Activated T-helper 1 cell treated with anti-CD3 and anti-CD28 coated beads, Interleukin-2, amount 50 U/mL, for 16 hours (primary cell): Measurements from ENCODE around the gene PPP1R2.

Experiments
- DNase-seq, 2 donors: peaks; one replicate each; pipeline ENCODE4 v3.0.0-alpha.2; 2020; ENCODE audit warnings: low read depth in 1 of 2, low spot score in 1 of 2

Gene PPP1R2

DNA sequence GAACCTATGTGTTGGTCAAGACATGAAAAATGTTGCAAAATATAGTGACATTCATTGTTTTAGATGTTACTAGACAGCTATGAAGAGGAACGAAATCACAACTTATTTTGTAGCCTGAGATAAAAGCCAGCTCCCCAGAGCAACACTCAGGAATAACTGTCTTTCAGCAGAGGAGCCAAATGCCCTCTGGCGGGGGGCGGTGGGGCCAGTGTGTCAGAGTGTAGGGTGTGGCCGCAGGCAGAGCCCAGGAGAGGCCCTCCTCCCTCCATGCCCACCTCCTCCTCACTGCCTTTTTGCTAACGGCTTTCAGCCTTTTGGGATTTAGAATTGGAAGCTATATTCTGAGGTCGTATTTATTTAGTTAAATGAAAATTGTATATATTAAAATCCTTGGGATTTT lies 23.7 kb upstream of the PPP1R2 start:
- DNase-seq, result no peak

DNA sequence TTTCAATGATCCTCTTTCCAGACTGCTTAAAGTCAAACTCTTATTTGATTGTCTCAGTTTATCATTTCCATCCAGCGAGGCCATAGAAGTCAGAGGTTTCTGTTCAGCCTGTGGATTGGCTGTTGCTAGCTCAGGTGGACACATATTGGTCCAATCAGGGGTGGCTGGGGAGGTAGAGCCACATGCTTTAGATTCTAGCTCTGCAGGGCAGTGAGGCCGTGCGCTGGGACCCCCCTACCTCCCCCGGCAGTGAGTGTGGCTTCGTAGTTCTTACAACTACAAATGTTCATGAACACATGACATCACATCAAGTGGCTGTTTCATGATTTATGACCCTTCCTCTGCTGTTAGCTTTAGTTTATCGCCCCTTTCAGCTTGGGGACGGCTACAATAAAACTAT lies 22.6 kb upstream of the PPP1R2 start:
- no peak for DNase-seq

DNA sequence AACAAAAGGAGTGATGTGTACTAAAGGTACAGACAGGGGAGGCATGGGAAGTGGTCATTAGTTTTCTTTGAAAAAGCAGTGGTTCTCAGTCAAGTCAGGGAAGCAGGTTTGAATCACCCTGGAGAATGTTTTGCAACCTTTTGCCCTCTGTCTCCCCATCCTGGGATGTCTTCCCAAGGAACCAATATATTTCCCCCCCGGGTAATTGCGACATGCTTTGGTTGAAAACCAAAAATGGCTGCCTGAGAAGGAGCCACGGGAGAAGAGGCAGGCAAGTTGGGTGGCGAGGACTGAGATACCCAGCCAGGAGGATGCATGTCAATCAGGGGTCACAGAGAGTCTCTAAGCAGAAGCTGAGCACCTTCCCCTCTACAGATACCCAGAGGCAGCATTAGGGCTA lies 20.2 kb upstream of the PPP1R2 start:
- no peak for DNase-seq

DNA sequence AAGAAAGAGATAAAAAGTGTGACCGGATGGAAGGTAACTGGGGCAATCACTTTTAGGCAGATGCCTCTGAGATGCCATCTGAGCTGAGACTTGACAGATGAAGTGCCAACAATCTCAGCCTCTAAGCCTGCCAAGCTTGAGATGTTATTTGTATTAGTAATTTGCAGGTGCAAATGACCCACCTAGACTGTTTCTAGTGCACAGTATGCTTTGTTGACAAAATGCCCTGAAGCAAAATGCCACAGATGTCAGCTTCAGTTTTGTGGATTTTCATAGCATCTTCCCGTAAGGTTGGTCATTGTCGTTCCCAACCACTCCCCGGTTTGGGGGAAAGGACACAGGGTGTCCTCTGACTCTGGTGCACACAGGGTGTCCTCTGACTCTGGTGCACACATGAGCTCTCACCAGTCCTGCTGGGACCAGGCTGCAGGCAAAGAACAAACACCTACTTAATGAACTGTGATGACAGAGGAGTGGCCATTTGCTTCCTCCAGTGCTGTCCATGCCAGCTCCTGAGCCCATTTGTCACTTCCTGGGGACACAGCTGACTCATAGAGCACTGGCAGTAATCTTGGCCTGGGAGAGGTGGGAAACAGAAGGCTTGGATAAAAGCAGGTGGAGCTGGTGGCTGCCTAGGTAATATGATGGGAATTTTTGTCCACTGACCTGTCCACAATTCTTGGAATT lies 16.7 kb upstream of the PPP1R2 start:
- DNase-seq, result no peak

DNA sequence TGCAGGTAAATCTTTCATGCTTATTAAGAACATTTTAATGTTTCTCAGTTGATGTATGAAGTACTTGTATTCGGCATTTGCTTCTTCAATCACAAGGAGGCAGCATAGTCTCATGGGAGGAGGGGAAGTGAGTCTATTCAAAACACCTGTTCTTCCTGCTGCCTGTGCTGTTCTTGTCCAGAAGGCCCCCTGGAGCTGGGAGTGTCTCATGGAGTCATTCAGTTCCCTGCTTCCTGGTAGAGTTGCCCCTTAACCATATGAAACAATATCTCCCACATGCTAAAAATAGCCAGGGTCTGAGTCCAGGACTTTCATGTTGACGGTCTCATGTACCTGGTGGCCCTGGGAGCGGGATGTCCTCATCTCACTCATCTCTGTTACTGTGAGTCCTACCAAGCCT lies 15.5 kb upstream of the PPP1R2 start:
- DNase-seq, result no peak

DNA sequence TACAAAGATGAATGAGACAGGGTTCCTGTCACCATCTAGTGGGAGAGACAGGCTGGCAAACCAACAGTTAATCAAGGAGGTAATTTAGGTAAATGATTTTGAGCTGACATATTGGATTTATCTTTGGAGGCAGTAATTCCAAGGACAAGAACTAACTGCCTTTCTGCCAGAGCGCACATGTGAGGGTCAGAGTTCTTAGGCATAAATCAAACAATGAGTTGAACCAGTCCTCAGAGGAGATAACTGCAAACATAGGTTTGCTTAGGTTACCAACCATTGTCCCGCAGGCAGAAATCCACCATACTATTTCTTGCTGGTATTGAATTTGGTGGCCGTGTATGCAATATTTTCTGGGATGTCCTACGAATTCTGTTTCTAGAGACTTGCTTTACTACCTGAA lies 14.2 kb upstream of the PPP1R2 start:
- no peak for DNase-seq

DNA sequence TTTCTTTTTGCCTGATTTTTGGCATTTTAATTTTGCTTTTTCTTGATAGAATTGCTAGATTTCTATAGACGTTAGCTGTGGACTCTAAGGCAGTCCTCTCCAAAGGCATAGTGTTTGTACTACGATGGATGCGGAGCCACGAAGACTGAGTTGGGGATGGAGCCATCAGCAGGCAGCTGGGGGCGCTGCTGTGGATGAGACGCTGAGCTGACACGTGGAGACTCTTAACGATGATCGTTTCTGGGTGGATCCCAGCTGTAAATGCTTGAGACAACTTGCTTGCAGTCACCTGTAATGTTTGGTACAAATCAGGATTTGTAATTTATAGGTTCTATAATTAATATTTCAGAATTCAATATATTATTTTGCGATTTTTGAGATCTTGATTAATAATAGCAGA lies 13.3 kb upstream of the PPP1R2 start:
- no peak for DNase-seq

DNA sequence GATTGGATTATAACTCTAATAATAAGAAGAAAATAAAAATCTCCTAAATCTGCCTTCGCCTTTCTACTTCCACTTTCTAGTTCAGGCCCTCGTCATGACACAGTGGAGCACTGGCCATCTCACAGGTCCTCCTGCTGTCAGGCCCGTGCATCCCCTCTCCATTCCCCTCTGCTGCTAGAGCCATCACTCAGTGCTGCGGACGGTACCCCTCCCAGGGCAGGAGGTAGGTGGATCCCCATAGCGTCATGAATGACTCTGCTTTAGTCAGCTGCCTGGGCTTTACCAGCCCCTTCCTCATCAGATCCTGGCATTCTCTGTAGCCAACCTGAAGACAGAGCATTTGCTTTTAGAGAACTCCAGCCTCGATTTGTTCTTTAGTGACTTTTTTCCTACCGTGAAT lies 12.0 kb upstream of the PPP1R2 start:
- no peak for DNase-seq

DNA sequence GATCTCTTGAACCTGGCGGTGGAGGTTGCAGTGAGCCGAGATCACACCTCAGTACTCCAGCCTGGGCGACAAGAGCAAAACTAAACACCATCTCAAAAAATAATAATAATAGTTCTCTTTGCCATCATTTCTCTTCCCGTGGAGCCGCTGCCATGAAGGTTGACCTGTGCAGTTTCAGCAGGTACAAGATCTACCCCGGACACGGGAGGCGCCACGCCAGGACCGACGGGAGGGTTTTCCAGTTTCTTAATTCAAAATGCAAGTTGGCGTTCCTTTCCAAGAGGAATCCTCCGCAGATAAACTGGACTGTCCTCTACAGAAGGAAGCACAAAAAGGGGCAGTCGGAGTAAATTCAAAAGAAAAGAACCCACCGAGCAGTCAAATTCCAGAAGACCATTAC lies 11.3 kb upstream of the PPP1R2 start:
- no peak for DNase-seq

DNA sequence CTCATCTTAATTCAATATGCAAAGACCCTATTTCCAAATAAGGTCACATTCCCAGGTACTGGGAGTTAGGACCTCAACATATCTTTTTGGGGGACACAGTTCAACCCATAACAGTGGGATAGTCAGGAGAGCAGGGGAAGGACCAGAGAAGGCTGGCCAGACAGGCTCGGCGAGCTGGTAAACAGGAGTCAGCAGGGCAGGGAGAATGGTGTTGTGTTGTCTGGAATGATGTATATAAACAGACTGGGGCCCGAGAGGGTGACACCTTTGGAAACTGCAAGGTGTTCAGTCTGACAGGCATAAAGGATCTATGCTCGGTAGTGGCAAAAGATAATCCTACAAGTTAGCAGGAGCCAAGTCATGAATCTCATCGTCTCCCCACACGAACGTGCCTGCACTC lies 10.1 kb upstream of the PPP1R2 start:
- DNase-seq, result no peak

DNA sequence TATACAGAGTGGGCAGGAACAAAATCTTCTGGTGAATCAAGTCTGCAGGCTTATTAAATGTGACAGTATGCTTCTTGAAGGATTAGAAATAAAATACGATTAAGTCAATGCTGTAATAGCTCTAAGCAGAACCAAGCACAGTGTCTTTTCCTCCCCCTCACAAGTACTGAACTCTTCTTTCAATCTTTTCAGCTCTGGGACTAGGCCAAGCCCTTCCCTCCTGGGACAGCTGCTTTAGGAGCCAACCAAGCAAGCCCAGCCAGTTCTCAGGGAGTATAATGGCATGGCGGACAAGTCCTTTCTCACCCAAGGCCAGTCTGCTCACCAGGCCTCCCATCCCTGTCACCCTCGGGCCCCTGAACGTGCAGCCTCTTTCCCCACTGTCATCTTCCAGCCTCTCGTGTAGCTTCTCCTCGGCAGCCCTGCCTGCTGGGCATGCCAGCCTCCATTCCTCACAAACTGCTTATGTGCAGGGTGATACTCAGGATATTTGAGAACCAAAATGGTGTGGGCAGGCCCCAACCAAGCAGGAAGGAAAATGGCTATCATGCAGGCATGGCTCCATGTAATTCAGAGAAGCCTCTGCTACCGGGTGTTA lies 8.4 kb upstream of the PPP1R2 start:
- DNase-seq, result no peak

DNA sequence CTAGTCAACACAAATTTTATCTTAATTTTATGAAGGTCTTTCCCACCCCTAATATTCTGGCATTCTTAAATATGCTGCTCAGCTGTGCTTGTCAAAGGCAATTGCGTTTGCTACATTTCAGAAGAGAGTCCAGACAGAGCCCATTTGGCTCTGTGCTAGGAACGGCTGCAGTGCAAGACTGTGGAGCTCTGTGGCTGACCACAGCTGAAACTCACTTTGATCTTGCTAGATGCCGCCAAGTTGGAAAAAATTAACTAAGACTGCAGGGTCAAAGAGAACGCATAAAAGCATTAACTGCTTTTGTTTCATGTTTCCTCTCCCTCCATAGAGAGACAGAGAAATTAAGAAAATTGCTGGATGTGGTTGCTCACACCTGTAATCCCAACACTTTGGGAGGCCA lies 7.6 kb upstream of the PPP1R2 start:
- no peak for DNase-seq

DNA sequence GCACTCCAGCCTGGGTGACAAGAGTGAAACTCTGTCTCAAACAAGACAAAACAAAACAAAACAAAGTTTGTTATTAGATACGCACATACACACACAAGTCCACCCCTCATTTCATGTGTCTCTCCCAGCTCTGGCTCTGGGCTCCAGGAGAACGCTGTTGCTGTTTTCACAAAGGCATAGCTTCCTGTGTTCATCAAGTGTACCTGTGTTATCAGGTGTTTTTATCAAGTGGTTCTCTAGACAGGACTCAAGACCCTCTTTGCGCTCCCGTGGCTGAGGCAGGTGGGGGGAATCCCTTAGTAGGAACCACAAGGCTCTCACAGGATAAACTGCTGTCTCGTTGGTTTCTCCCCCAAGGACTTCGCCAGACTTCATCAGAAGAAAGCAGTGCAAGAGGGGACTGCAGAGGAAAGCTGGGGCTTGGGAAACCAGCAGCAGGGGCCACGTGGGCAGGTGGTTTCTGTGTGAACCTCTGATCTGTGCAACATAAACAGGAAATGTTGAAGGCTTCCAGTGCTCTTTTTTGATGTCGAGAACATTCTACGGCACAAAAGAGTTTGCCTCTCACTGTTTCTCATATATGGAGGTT lies 6.9 kb upstream of the PPP1R2 start:
- DNase-seq, result peak; percentile 64 to 67

DNA sequence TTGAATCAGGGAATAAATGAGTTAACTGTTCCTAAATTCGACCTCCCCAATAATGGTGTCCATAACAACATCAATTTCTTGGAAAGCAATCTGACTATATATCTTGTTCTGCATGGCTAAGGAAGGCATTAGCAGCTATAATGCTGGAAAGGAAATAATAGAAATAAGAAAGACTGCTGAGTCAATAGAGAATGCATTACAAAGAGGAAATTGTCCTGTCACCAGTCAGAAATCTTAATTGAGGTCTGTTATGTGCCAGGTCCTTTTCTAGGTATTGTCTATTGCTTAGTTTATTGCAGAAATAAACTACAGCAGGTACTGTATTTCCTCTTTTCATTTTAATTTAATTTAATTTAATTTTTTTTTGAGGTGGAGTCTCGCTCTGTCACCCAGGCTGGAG lies 5.9 kb upstream of the PPP1R2 start:
- no peak for DNase-seq

DNA sequence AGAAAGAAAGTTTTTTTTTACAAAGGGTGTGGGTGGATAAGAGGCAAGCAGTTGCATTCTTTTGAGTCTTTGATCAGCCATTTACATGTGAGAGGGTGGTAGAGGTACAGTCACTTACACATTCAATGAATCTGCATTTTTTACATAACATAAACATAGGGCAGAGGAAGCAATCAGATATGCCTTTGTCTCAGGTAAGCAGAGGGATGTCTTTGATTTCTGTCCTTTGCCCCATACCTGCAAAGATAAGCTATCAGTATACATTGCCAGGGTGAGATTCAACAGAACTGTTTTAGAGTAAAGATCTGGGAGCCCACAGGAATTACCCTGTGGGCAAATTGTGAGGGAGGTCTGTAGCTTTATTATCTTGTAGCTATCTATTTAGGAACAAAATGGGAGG lies 5.4 kb upstream of the PPP1R2 start:
- no peak for DNase-seq

DNA sequence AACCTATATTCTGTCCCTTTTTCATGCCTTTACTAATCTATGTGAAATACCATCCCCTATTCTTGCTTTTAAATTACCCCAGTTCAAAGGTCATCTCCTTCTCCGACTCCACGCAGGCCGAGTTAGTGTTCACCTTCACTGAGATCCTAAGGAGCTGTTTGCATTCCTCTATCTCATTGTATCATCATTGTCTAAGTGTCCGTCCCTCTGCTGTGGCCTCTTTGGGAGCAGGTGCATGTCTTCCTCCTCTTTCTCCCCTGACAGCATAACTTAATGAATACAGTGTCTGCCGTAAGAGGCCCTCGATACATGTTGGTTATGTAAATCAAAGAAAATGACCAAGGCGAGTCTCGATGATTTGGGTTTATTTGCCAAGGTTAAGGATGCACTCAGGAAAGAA lies 4.9 kb upstream of the PPP1R2 start:
- no peak for DNase-seq

DNA sequence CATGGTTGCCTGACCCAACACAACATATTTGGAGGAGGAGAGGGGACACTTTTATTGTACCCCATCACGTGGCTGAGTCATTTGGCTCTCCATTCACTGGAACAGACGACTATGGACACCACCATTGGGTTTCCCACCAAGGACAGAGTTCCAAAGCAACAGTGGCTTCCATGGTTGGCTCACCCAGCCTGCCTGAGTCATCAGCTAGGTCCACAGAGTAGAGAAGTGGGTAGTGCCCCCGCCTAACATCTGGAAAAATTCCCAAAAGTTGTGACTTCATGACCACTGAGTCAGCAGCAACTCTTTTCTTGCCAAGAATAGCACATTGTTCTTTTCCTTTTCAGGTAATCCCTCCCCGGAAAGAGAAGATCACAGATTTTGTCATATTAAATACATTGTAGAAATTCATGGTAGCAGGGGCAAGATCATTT lies 3.0 kb upstream of the PPP1R2 start:
- DNase-seq, result no peak

DNA sequence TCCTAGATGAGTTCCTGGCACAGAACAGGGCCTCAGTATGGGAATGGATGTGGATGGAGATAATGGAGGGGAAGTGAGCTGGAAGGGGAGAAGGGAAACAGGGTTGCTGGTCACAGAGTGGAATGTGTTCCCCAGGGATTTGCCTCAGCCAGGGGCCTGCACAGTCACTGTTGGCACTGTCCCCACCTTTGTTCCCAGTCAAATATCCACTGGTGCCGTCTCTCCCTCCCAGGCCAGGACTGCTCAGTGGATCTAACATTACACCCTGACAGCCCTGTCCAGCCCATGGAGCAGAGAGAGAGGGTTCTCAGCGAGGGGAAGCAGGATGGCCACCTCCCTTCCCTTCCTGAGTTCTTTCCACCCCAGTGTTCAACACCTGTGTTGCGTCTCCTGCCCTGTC lies 1.5 kb upstream of the PPP1R2 start:
- no peak for DNase-seq

DNA sequence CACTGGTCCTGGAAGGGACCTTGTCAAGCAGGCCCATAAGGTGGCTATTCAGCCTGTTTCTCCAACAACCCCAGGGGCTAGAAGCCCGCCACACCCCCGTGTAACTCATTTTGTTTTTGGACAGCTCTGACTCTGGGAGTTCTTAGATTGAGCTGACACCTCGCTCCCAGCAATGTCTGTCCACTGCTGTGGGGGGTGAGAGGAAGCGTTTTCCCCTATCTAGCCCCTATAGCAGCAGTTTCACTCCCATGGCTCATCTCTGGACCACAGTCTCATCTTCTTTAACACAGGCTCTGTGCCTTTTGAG lies 1.1 kb upstream of the PPP1R2 start:
- no peak for DNase-seq

DNA sequence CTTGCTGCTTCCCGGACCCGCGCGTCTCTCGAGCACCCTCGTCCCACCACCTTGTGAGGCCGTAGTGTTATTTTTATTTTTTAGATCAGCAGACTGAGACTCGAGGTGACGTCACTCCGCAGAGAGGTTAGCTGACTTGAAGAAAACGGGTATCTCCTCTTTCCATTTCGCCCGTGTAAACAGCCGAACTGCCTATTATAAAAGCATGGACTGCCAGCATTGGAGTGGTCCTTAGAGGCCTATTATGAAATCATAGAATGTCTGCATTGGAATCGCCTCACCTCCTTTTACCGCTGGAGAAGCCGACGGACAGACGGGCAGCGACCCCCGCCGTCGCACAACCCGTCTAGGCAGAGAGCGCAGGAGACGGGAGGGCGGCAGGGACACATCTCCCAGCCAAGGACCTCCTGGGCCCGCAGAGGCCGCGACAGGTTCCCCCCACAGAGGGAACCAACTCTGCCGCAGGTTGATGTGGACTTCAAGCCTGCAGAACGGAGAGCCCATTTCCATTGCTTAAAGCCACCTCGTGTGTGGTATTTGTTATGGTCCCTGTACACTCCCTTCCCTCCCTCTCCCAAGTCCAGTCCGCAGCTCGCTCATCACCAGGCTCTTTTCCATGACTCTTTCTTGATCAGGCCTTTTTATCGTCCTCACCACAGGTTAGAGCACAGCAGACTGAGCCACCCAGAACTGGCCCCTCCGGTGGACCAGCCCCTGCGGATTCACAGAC lies 540 bp upstream of the PPP1R2 start:
- no peak for DNase-seq

DNA sequence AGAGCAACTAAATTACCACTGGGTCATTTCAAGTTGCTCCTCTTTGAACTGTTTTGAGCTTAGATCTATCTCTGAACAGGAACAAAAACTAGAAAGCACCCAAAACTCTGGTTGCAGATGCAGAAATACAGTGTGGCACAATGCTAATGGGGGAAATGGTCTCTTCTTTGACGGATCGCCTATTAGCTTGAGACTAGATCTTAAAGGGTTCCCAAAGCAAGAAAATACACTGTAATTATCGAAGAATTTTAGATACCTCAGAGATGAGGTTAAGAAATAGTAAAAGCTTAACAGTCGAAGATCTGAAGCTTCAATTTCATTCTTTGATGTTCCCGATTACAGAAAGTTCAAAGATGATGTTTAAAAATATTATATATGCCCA lies 818 bp downstream of the PPP1R2 start:
- no peak for DNase-seq

DNA sequence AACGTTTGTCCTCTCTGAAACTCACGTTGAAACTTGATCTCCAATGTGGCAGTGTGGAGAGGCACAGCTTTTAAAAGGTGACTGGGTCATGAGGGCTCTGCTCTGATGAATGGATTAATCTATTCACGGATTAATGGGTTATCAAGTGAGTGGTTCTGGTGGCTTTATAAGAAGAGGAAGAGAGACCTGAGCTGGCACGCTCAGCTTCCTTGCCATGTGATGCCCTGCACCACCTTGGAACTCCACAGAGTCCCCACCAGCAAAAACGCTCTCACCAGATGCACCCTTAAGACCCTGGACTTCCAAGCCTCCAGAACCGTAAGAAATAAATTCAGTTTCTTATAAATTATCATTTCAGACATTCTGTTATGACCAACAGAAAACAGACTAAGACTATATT lies 2.6 kb downstream of the PPP1R2 start:
- DNase-seq, result no peak

DNA sequence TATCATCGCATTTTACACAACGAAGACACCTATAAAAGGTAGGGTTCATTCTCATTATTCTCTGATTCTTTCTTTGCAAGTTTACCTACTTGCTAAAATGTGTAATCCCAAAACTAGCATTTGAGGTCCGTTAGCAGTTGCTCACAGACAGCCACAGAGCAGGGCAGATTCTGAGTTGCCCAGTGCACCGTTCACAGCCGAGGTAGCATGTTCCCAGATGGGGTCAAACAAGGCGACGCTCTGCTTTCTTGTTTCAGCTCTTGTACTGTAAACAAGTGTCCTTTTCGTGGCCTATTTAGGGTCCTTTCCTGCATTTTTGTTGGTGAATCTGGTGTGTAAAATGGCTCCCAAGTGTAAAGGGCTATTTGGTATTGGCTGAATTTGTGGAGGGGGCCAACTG lies 3.1 kb downstream of the PPP1R2 start:
- no peak for DNase-seq
